ENCODE data around the gene KCTD17.

KCTD17 gene

DNA sequence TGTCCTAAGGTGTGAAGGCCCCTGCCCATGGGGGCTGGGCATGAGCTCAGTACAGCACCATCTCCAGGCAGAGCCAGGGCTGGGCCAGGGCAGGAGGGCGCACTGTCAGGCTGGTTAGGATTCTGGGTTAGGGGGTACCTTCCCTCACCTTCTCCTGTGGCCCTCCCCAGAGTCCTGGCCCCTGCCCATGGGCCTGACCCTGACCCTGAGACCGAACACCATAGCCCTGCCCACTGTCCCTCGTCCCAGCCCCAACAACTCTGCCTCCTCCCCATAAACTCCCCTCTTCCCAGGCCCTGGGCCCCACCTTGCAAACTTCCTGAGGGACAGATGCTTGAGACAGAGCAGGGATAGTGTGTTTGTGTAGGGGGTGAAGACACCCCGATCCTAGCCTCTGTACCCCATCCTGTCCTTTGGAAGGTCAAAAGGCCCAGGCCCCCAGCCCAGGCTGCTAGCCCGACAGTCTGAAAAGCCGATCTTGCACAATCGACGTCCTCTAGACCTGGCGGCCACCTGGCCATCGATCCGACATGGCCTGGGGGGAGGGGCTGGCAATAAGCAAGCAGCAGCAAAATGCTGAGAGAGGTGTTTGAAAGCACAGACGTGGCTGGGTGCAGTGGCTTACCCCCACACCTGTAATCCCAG is 60.7 kb downstream of the KCTD17 start:
- no peaks in the 10 kb centered on the region for H3K36me3 ChIP-seq (ENCODE audit: insufficient read depth, low read length)
- H3K9me2 ChIP-seq (ENCODE audit: low read depth, low read length) = no peaks in the 10 kb centered on the region
- H3K4me3 ChIP-seq (ENCODE audit: low read depth, low read length, poor library complexity, severe bottlenecking) = no peak overlapping the region
- TF ChIP-seq, protein P1, sequence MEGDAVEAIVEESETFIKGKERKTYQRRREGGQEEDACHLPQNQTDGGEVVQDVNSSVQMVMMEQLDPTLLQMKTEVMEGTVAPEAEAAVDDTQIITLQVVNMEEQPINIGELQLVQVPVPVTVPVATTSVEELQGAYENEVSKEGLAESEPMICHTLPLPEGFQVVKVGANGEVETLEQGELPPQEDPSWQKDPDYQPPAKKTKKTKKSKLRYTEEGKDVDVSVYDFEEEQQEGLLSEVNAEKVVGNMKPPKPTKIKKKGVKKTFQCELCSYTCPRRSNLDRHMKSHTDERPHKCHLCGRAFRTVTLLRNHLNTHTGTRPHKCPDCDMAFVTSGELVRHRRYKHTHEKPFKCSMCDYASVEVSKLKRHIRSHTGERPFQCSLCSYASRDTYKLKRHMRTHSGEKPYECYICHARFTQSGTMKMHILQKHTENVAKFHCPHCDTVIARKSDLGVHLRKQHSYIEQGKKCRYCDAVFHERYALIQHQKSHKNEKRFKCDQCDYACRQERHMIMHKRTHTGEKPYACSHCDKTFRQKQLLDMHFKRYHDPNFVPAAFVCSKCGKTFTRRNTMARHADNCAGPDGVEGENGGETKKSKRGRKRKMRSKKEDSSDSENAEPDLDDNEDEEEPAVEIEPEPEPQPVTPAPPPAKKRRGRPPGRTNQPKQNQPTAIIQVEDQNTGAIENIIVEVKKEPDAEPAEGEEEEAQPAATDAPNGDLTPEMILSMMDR (IDR thresholded peaks at IDR 0.05; ENCODE audit: low read length) = no peak
- no peak for TF ChIP-seq EZH2 (IDR thresholded peaks at IDR 0.05; ENCODE audit: borderline replicate concordance, low read length)
- no peak overlapping the region for H3K27ac ChIP-seq (ENCODE audit: low read depth, low read length, poor library complexity, severe bottlenecking)
- no peaks in the 10 kb centered on the region for H3K79me2 ChIP-seq (ENCODE audit: insufficient read depth, low read length)
- no peaks in the 10 kb centered on the region for H3F3A ChIP-seq (ENCODE audit: insufficient read depth, low read length)
- H3K4me1 ChIP-seq (ENCODE audit: insufficient read depth, low read length, severe bottlenecking) = no peaks in the 10 kb centered on the region
- H3K27me3 ChIP-seq (ENCODE audit: insufficient read depth, low read length) = no peaks in the 10 kb centered on the region; the same call in 1 of the 2 replicates
- H3K4me2 ChIP-seq (ENCODE audit: low read length) = no peak overlapping the region
- no peak overlapping the region for H2AFZ ChIP-seq (ENCODE audit: low read length)
- H3K9ac ChIP-seq (ENCODE audit: low read length) = no peak overlapping the region
- H4K20me1 ChIP-seq (ENCODE audit: insufficient read depth, low read length) = no peaks in the 10 kb centered on the region
- no peaks in the 10 kb centered on the region for H3K9me3 ChIP-seq (ENCODE audit: low read length)
